Subcutaneous adipose tissue (tissue), 4 donors: Measurements from ENCODE around the gene KRT33B. TPM values are rescaled to one million over a fixed set of nuclear protein-coding genes. Genes with fewer than 3 reads are reported as not detected.

Source experiments
- total RNA-seq, 4 donors: library from RNA; depleted of rRNA; stranded (reverse); fragments of >200 nt; gene quantifications; one replicate each; pipeline ENCODE4 v1.1.0, GENCODE V29; 2016
- TF ChIP-seq, protein P1 (sequence below): fragments of 450-650 bp; IDR thresholded peaks from one replicate; pipeline ENCODE4 v1.5.1; 2016; ENCODE audit warnings: low read depth, mild to moderate bottlenecking, control low read depth, antibody characterized with exemption, moderate library complexity

The KRT33B gene
- total RNA-seq, 4 donors from 2014 or later: not detected

DNA sequence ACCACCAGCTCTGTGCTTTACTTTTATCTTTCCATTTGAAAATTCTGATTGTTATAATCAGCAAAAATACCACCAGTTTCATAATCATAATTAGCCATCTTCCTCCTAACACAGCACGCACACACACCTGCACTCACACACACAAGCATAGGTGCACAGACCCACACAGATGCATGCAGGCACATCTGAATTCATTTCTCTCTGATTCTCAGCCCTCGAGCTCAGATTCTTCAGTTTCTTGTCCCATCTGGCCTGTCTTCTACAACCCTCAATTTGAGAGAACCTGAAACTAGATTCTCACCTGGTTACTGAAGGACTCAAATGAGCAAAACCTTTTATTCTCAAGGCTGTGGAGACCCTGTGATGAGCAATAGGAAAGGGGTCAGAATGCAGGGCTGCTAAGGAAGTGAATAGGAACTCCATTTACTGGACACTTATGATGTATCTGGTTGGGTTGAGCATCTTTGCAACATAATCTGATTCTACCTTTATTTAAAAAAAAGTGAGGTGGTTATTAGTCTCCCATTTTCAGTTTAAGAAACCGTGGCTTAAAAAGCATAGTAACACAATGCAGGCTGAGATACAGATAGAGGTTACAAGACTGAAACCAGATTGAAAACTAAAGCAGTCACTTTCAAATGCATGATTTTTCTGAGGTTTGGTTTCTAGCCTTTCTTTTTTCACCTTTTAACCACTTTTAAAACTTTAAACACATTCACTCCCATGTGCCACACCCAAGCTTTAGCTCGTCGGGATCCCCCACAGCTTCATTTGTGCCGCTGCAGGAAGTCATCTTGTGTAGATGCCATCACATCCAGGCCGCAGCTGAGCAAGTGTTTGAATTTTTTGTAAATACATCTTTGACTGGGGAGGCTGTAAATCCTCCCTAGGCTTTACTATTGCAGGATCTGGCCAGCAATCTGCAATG lies 28.4 kb downstream of the KRT33B start:
- TF ChIP-seq, protein P1, sequence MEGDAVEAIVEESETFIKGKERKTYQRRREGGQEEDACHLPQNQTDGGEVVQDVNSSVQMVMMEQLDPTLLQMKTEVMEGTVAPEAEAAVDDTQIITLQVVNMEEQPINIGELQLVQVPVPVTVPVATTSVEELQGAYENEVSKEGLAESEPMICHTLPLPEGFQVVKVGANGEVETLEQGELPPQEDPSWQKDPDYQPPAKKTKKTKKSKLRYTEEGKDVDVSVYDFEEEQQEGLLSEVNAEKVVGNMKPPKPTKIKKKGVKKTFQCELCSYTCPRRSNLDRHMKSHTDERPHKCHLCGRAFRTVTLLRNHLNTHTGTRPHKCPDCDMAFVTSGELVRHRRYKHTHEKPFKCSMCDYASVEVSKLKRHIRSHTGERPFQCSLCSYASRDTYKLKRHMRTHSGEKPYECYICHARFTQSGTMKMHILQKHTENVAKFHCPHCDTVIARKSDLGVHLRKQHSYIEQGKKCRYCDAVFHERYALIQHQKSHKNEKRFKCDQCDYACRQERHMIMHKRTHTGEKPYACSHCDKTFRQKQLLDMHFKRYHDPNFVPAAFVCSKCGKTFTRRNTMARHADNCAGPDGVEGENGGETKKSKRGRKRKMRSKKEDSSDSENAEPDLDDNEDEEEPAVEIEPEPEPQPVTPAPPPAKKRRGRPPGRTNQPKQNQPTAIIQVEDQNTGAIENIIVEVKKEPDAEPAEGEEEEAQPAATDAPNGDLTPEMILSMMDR: no peak

DNA sequence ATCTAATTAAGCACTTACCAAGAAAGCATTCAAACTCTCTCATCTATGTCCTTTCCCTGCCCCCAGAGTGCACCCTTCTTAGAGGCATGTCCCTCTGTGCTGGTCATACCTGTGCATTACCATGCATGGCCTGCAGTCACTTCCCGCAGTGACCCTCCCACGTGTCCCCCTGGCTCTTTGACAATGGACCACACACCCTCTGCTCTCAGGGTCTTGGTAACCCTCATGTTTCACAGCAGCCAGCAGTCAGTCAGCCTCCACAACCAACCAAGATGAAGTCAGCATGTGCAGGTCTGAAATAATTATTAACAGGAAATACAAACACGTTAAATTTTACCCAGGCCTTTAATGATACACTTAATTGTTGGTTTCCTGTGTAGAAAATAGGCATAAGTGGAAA lies 29.1 kb downstream of the KRT33B start:
- TF ChIP-seq, protein P1: no peak

- TF ChIP-seq, protein P1: no peak
Measured at GRCh38 chr17:41339571-41340172, 29.9 kb downstream of the KRT33B start.

GRCh38 chr17:41338961-41339485 lies 30.6 kb downstream of the KRT33B start:
- TF ChIP-seq, protein P1: no peak

DNA sequence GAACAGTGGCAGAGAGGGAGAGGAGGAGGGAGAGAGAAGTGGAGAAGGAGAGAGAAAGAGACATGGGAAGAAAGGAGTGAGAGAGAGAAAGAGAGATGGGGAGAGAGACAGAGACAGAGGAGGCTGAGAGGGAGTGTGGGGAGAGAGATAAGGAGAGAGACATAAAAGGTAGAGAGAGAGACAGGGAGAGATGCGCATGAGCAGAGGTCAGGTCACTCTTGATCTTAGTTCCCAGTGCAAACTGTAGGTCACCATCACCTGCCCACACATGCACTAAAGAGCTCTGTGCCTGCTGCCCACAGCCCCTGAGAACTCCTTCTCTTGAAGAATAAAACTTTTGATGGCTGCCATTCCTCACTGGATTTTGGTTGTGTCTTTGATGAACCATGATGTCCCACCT lies 33.9 kb downstream of the KRT33B start:
- TF ChIP-seq, protein P1: no peak

GRCh38 chr17:41334385-41335305 lies 35.0 kb downstream of the KRT33B start:
- TF ChIP-seq, protein P1: no peak
